GM12873 (cell line): Measurements from ENCODE around the gene MSH3.

ENCODE experiments used
- CTCF ChIP-seq: IDR thresholded peaks from 2 replicates; pipeline ENCODE4 v1.5.1; 2012; ENCODE audit warnings: low read depth, mild to moderate bottlenecking, moderate library complexity, low read length, control low read depth; ENCODE audit not compliant: insufficient read depth; ENCODE audit errors: missing control alignments

MSH3 gene

GRCh38 chr5:80655231-80655774 lies 851 bp downstream of the MSH3 start:
- no peak for TF ChIP-seq CTCF

GRCh38 chr5:80656425-80656824 lies 2.0 kb downstream of the MSH3 start:
- TF ChIP-seq CTCF, result peak; percentile 27

- no peak for TF ChIP-seq CTCF
These were observed 4.7 kb downstream of the MSH3 start for GRCh38 chr5:80659106-80659505.

DNA sequence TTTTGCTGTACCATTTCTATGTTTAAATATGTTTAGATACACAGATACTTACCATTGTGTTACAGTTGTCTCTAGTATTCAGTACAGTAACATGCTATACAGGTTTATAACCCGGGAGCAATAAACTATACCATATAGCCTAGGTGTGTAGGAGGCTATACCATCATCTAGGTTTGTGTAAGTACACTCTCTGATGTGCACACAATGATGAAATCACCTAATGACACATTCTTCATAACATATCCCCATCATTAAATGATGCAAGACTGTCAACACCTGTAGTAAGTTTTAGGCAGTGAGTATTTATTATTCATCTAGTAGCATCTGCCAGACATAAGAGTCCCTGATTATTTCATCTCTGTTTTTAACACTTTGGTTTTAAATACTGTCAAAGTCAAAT lies 7.7 kb downstream of the MSH3 start:
- TF ChIP-seq CTCF, result no peak

- no peak for TF ChIP-seq CTCF
These were observed 10.6 kb downstream of the MSH3 start for GRCh38 chr5:80665057-80665456.

DNA sequence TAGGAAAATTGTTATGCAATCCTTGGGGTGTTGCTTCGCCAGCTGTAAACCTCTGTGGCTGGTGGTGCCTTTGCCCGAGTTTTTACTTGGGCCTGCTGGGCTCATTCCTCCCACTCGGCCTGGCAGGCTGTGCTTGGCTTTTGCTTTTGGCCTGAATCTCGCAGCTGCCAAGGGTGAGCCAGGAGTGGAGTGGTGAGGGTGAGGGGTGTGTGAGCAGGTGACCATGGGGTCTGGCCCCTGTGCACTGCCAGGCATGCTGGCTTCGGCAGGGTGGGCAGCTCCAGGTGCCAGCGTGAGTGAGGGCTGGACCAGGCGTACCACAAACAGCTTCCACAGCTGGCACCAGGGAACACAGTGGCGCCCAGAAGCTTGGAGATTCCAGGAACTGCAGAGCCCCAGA lies 12.9 kb downstream of the MSH3 start:
- TF ChIP-seq CTCF, result no peak

GRCh38 chr5:80668016-80668969 lies 13.8 kb downstream of the MSH3 start:
- no peak for TF ChIP-seq CTCF
